ENCODE measurements around the gene RALGAPA2.

Gene RALGAPA2

DNA sequence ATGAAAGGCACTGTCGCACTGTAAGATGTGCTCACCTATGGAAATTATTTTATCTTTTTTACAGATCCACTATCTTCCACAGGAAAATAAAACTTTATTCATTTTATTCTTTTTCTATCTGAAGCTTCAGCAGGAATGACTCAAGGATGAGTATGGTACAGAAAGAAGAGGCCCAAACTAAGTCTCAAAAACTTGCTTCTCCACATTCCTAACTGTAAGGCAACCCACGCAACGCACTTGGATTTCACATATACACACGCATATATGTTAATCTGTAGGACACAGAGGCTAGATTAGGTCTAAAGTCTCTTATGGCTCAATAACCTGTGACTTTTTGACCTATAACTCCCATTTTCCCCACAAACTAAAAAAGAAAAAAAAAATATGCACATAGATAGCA, 81.9 kb downstream of the RALGAPA2 start:
- no peak for DNase-seq (ENCODE audit: low read depth)

GRCh38 chr20:20629556-20630188, 82.8 kb downstream of the RALGAPA2 start:
- DNase-seq (ENCODE audit: low read depth): no peak

DNA sequence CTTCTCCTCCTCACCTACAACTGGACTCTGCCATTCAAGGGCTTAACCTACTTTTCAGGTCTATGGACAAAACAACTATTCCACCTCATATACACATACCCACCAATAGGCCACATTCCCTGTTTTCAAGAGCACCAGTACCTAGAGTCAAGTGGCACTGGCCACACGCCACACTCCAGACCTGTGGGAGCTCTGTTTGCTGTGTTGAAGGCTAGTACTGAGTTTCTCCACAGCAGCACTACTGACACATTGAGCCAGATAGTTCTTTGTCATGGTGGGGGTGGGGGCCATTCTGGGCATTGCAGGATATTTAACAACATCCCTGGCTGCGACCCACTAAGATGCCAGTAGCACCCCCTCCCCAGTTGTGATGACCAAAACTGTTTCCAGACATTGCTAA, 84.1 kb downstream of the RALGAPA2 start:
- no peak for DNase-seq (ENCODE audit: low read depth)

DNA sequence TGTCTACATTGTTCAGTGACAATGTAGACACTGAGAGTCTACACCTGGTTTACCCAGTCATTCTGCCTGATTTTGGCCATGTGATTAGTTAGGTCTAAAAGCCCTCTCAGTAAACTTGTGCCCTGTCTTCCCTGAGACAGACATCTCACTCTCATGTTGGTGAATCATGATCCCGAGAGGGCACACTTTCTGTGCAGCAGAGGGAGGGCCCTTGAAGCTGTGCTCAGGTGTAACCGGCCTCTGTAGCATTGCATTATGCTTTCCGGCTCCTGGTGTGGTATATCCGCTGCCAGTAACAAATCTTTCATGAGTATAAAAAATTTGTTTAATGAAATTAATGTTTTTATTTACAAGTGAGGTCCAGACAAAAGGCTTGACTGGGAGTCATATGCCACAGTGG, 85.0 kb downstream of the RALGAPA2 start:
- DNase-seq (ENCODE audit: low read depth): no peak

GRCh38 chr20:20624914-20625313, 87.5 kb downstream of the RALGAPA2 start:
- DNase-seq (ENCODE audit: low read depth): no peak

DNA sequence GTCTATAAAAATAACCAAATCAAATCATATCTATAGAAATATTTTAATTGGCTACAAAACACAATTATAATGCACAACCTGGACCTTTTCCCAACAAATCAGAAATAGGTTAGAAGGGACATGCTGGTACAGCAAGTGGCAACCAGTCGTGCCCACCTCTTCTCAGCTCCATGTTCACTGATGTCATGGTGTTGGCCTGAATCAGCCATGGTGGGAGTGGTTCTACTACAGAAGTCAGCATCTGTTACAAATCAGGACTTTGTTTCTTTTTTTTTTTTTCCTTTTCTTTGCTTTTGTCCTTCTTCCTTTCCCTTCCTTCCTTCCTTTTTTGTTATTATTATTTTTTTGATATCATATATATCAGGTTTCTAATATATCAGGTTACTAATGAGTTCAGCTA, 91.2 kb downstream of the RALGAPA2 start:
- no peak for DNase-seq (ENCODE audit: low read depth)

- DNase-seq (ENCODE audit: low read depth): no peak
These were observed 98.1 kb downstream of the RALGAPA2 start for GRCh38 chr20:20614391-20614790.

GRCh38 chr20:20612251-20612650, 100.2 kb downstream of the RALGAPA2 start:
- DNase-seq (ENCODE audit: low read depth): no peak

- DNase-seq (ENCODE audit: low read depth): no peak
These were observed 101.3 kb downstream of the RALGAPA2 start for GRCh38 chr20:20611167-20611566.

DNA sequence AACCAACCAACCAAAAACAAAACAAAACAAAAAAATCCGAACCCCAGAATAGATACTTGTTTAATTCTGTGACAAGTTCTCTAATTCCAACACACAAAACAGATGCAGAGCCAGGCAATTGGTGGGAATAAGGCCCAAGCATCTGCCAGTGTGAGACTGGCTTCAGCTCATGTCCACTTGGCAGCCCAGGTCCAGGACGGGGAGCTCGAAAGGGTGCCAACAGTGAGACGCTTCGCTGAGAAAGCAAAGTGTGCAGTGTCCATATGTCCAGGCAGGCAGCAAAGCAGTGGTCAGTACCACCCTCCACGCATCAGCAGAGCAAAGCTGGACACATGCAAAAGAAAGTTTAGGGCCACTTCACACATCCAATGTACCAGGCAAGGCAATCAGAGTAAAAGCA, 102.9 kb downstream of the RALGAPA2 start:
- DNase-seq (ENCODE audit: low read depth): no peak

DNA sequence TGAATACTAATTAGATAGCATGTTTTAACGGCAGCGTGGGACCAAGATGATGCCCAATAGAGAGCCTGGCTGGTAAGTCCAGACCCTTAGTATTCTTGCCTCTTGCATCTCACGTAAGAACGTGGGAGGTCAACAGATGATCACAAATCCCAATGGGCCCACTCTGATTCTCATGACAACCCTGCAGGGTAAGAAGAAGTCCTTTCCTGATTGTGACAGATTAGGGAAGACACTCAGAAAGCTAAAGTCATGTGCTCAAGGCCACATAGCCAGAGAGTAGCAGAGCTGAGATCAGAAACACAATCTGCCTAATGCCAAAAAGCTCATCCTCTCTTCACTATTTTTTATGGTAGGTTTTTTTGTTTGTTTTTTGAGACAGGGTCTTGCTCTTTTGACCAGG, 103.8 kb downstream of the RALGAPA2 start:
- DNase-seq (ENCODE audit: low read depth): no peak

DNA sequence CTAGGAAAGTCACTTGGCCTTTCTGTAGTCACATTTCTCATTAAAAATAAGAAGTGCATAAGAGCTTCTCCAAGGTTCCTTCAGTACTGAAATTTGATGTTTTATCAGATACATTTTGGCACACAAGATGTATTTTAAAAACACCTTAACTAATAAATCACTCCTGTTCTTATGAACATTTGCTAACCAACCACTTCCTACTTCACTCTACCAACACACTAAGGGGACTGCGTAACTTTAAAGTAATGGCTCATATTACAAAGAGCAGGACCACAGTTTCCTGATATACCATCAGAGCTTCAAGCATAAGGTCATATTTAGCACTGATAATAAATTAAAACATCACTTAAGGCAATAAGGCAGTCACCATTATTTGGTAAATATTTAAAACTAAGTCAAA, 104.4 kb downstream of the RALGAPA2 start:
- DNase-seq (ENCODE audit: low read depth): no peak

- no peak for DNase-seq (ENCODE audit: low read depth)
These were observed 105.6 kb downstream of the RALGAPA2 start for GRCh38 chr20:20606881-20607280.

DNA sequence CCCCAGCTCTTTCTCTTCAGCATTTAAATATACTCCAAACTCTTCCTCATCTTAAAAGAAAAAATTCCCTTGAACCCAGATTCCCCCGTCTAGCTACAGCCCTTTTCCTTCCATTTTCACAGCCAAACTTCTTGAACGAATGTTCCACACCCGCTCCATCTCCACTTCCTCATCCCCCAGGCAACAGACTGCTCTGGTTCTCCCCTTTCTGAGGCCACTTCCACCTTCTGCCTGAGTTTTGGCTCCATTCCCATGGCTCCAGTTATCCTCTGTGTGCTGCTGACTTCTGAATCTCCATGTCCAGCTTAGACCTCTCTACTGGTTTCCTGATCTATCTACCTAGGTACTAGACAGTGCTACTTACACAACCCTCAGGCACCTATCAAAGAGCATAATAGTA, 106.4 kb downstream of the RALGAPA2 start:
- no peak for DNase-seq (ENCODE audit: low read depth)

GRCh38 chr20:20604907-20605306, 107.5 kb downstream of the RALGAPA2 start:
- no peak for DNase-seq (ENCODE audit: low read depth)

DNA sequence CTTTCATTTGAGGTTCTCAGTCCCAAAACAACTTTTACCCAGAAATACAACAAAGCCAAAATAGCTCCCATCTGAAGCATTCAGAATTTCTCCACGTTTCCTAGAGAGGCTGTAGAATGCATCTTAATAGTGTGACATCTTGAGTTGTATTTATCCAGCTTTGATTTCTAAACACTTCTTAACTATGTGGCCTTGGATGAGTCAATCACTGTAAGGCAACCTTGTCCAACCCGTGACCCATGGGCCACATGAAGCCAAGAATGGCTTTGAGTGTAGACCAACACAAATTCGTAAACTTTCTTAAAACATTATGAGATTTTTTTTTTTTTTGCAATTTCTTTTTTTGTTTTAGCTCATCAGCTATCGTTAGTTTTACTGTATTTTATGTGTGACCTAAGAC, 108.1 kb downstream of the RALGAPA2 start:
- no peak for DNase-seq (ENCODE audit: low read depth)

GRCh38 chr20:20603339-20603990, 109.0 kb downstream of the RALGAPA2 start:
- DNase-seq (ENCODE audit: low read depth): no peak

DNA sequence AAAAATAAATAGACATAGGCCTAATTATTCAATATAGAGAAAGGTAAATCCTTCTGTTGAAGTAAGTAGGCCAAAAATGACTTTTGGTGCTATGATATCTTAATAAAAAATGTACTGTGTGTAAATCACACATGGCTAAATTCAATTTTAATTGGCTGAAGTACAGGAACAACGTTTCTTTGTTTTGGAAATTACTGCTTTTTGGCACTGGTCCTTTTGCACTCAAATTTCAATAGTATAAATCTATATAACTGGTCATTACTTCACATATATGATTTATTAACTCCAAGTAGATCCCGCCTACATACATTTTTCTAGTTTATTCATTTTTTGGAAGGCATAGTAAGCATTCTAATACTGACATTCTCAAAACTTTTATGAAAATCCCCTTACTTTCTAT, 114.5 kb downstream of the RALGAPA2 start:
- DNase-seq (ENCODE audit: low read depth): no peak

GRCh38 chr20:20594171-20594530, 118.3 kb downstream of the RALGAPA2 start:
- no peak for DNase-seq (ENCODE audit: low read depth)

DNA sequence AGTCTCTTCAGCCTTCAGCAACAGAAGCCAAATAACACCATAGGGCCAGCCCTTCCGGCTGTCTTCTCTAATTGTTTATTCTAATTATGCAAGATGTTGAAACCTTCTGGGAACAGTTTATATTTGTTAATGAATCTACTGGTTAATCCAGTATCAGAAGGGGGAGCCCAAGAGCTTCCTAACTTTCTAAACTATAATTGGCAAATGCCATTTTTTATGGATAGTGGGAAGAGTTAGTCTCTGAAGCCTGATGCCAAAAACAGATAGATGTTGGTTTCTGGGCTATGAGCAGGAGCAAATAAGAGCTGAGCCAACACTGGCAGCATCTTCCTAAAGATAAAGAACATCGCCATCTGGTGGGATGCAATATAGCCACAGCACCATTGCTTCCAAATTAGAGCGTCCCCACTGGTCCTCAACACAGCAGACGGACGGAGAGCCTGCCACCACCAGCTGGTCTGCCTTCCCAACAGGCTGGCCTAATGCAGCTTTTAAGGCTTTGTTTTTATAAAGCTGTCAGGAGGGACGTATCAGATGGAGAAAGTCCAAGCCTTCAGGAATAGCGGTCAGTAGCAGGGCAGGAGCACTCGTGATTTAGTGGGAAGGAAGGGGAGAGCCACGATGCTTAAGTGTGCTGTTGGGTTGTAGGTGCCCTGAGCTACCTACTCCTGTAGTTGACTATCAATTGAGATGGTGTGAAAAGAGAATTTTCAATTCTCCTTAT, 118.8 kb downstream of the RALGAPA2 start:
- DNase-seq (ENCODE audit: low read depth): no peak

GRCh38 chr20:20585146-20585545, 127.3 kb downstream of the RALGAPA2 start:
- no peak for DNase-seq (ENCODE audit: low read depth)

DNA sequence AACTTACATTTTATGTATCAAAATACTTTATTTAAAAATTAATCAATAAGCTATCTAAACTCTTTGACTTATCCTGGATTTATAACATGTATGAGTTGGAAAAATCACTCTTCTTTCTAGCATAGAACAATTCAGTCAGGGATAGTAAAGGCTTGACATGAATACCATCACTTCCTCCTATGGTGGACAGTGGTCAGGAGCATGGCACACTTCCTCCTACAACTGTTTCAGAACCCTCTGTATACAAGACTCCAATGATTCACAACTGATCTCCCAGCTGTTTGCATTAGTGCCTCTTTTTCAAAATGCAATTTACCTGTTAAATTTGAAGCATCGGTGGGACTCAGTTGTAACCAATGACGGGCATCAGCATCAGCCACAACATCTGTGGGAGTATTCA, 129.7 kb downstream of the RALGAPA2 start:
- DNase-seq (ENCODE audit: low read depth): no peak

GRCh38 chr20:20580139-20580538, 132.3 kb downstream of the RALGAPA2 start:
- no peak for DNase-seq (ENCODE audit: low read depth)
